ENCODE results near the gene RNF223.

The RNF223 gene

GRCh38 chr1:1118876-1119220 lies 44.7 kb upstream of the RNF223 start:
- H3K4me1 ChIP-seq (ENCODE audit: low read length) = peaks cover 11% of the 10 kb centered on the region
- no peak overlapping the region for H3K4me3 ChIP-seq (ENCODE audit: low read length)
- H3K9me3 ChIP-seq (ENCODE audit: insufficient read depth, low read length) = no peaks in the 10 kb centered on the region
- TF ChIP-seq EZH2phosphoT487 (IDR thresholded peaks at IDR 0.05; ENCODE audit: low read depth) = no peak
- TF ChIP-seq CTCF (IDR thresholded peaks at IDR 0.05; ENCODE audit: low read depth, low read length) = no peak
- H3K79me2 ChIP-seq (ENCODE audit: low read length) = peaks cover 13% of the 10 kb centered on the region
- peaks cover 9% of the 10 kb centered on the region for H3K27me3 ChIP-seq (ENCODE audit: low read depth, low read length)
- H4K20me1 ChIP-seq (ENCODE audit: insufficient read depth, low read length) = no peaks in the 10 kb centered on the region
- H3K9ac ChIP-seq (ENCODE audit: low read length) = no peak overlapping the region
- H3K36me3 ChIP-seq (replicated peaks; ENCODE audit: low read depth, low read length) = peaks cover 4% of the 10 kb centered on the region
- no peak overlapping the region for H3K4me2 ChIP-seq (ENCODE audit: low read length)
- no peak overlapping the region for H2AFZ ChIP-seq (ENCODE audit: low read depth, low read length)
- H3K27ac ChIP-seq (ENCODE audit: low read length) = no peak overlapping the region

DNA sequence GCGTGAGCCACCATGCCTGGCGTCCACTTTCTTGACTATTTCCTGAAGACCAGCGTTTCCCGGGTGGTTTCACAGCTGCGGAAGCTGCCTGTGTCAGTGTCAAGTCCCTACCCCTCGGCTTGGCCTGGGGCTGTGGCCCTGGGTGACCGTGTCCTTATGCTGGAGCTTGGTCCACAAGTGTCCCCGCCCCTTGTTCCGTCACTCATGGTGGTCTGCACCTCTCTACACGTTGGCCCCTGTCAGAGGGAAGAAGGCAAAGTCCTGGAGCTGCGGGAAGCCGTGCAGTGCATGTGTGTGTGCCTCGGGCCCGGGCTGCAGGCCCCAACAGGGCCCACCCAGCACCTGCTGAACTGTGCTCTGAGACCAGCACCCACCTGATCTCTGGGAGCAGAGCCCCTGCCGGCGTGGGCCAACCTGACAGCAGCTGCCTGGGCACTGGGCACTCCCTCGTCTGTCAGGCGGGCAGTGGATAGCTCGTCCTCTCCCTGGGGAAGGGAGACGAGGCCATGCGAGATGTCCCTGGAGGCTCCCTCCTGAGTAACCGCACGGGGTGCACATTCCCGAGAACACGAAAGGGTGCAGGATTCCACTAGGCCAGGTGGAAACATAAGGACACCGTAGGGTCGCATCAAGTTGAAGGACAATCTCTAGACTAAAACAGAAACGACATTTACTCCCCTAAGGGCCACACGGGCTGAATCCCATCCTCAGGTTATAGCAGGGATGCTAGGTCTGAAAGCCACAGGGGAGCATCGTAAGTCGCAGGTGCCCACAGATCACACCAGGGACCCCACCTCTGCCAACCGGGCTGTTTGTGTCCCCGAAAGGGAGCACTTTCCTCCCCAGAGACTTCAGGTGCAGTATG lies 44.1 kb upstream of the RNF223 start:
- H3K27me3 ChIP-seq (ENCODE audit: low read depth, low read length) = peaks cover 9% of the 10 kb centered on the region
- no peaks in the 10 kb centered on the region for H4K20me1 ChIP-seq (ENCODE audit: insufficient read depth, low read length)
- H3K9me3 ChIP-seq (ENCODE audit: insufficient read depth, low read length) = no peaks in the 10 kb centered on the region
- H3K9ac ChIP-seq (ENCODE audit: low read length) = no peak overlapping the region
- peaks cover 9% of the 10 kb centered on the region for H3K36me3 ChIP-seq (replicated peaks; ENCODE audit: low read depth, low read length)
- H3K4me1 ChIP-seq (ENCODE audit: low read length) = peaks cover 11% of the 10 kb centered on the region
- TF ChIP-seq EZH2phosphoT487 (IDR thresholded peaks at IDR 0.05; ENCODE audit: low read depth) = no peak
- TF ChIP-seq CTCF (IDR thresholded peaks at IDR 0.05; ENCODE audit: low read depth, low read length) = no peak
- no peak overlapping the region for H2AFZ ChIP-seq (ENCODE audit: low read depth, low read length)
- no peak overlapping the region for H3K27ac ChIP-seq (ENCODE audit: low read length)
- peaks cover 15% of the 10 kb centered on the region for H3K79me2 ChIP-seq (ENCODE audit: low read length)
- H3K4me2 ChIP-seq (ENCODE audit: low read length) = no peak overlapping the region
- no peak overlapping the region for H3K4me3 ChIP-seq (ENCODE audit: low read length)

- Histone ChIP-seq H4K20me1 (ENCODE audit: insufficient read depth, low read length) (no peaks in the 10 kb centered on the region), H3K27ac (ENCODE audit: low read length) (no peak overlapping the region), H3K9me3 (ENCODE audit: insufficient read depth, low read length) (no peaks in the 10 kb centered on the region), H2AFZ (ENCODE audit: low read depth, low read length) (no peak overlapping the region), H3K27me3 (ENCODE audit: low read depth, low read length) (peaks cover 9% of the 10 kb centered on the region), H3K9ac (ENCODE audit: low read length) (no peak overlapping the region), H3K79me2 (ENCODE audit: low read length) (peaks cover 21% of the 10 kb centered on the region), H3K4me1 (ENCODE audit: low read length) (peaks cover 8% of the 10 kb centered on the region), H3K4me2 (ENCODE audit: low read length) (no peak overlapping the region), H3K36me3 (replicated peaks; ENCODE audit: low read depth, low read length) (peaks cover 11% of the 10 kb centered on the region), H3K4me3 (ENCODE audit: low read length) (no peak overlapping the region)
- TF ChIP-seq EZH2phosphoT487 (IDR thresholded peaks at IDR 0.05; ENCODE audit: low read depth) (no peak), CTCF (IDR thresholded peaks at IDR 0.05; ENCODE audit: low read depth, low read length) (no peak)
These were observed 43.3 kb upstream of the RNF223 start for GRCh38 chr1:1117469-1117831.

DNA sequence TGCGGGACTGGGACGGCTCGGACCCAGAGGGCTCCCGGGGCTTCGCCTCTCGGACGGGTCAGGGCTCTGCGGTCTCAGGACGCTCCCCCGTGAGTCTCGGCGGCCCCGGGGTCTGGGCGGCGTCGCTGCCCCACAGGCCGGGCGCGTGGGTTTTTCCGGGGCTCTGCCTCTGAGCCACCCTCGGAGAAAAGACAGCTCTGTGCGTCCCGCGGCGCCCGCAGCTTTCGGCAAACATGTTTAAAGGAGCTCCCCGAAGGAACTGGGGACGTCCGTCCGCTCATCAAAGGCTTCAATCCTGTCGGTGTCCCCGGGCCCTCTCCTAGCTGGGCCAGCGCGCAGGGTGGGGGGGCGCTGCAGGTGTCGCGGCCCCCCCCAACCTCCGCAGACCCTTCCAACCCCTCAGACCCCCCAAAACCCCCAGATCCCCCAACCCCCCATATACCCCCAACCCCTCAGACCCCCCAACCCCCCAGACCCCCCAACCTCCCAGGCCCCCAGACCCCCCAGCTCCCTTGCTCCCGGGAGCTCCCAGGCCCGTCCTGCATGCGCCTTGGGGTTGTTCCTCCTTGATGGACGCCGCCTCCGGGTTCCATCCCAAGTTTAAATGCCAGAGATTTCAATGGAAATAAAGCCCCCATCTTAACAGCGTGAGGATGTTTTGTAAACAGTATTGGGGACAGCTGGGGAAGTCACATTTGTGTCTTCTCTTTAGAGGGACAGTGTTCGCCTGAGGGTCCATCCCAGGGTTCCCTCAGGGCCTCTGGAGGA lies 42.8 kb upstream of the RNF223 start:
- peaks cover 9% of the 10 kb centered on the region for H3K27me3 ChIP-seq (ENCODE audit: low read depth, low read length)
- no peak overlapping the region for H2AFZ ChIP-seq (ENCODE audit: low read depth, low read length)
- no peaks in the 10 kb centered on the region for H3K9me3 ChIP-seq (ENCODE audit: insufficient read depth, low read length)
- peak overlapping the region; percentile 81 for H3K4me2 ChIP-seq (ENCODE audit: low read length)
- no peak overlapping the region for H3K9ac ChIP-seq (ENCODE audit: low read length)
- no peak overlapping the region for H3K27ac ChIP-seq (ENCODE audit: low read length)
- TF ChIP-seq EZH2phosphoT487 (IDR thresholded peaks at IDR 0.05; ENCODE audit: low read depth) (no peak), CTCF (IDR thresholded peaks at IDR 0.05; ENCODE audit: low read depth, low read length) (no peak)
- peaks cover 13% of the 10 kb centered on the region for H3K36me3 ChIP-seq (replicated peaks; ENCODE audit: low read depth, low read length)
- H3K79me2 ChIP-seq (ENCODE audit: low read length) = peaks cover 26% of the 10 kb centered on the region
- H3K4me1 ChIP-seq (ENCODE audit: low read length) = peaks cover 5% of the 10 kb centered on the region
- no peaks in the 10 kb centered on the region for H4K20me1 ChIP-seq (ENCODE audit: insufficient read depth, low read length)
- H3K4me3 ChIP-seq (ENCODE audit: low read length) = peak overlapping the region; percentile 97

Data from OCI-LY3 (cell line).